NCI-H1105 treated with DMSO at 0.1 percent for 48 hours (cell line): Measurements from ENCODE around the gene TRAF4.
A peak's percentile ranks its signal among the peaks of the same experiment; 100 is the strongest.
"Not testable (repeated sequence)": the region's sequence is repeated elsewhere in the genome, so short reads cannot be mapped to it uniquely, and the experiment has no call there.

Experiments used
- DNase-seq: peaks from one replicate; lab custom pipeline; 2025; lab: John Stamatoyannopoulos, UW

TRAF4 gene

GRCh38 chr17:28748852-28749515 is 5.2 kb downstream of the TRAF4 start:
- no peak for DNase-seq

- DNase-seq = no peak
These were observed 5.8 kb downstream of the TRAF4 start for GRCh38 chr17:28749516-28750177.

GRCh38 chr17:28750178-28751047 is 6.6 kb downstream of the TRAF4 start:
- DNase-seq = peak; percentile 85

- DNase-seq = no peak
These were observed 8.0 kb downstream of the TRAF4 start for GRCh38 chr17:28751600-28752366.

GRCh38 chr17:28755486-28755885 is 11.7 kb downstream of the TRAF4 start:
- DNase-seq = no peak

- no peak for DNase-seq
These were observed 12.4 kb downstream of the TRAF4 start for GRCh38 chr17:28756049-28756804.

- DNase-seq = no peak
These were observed 14.8 kb downstream of the TRAF4 start for GRCh38 chr17:28758411-28759121.

GRCh38 chr17:28759256-28759865 is 15.6 kb downstream of the TRAF4 start:
- DNase-seq = no peak

- no peak for DNase-seq
These were observed 17.1 kb downstream of the TRAF4 start for GRCh38 chr17:28760601-28761562.

- no peak for DNase-seq
These were observed 19.5 kb downstream of the TRAF4 start for GRCh38 chr17:28763137-28763799.

GRCh38 chr17:28763804-28764266 is 20.0 kb downstream of the TRAF4 start:
- peak; percentile 71 for DNase-seq

GRCh38 chr17:28765038-28765437 is 21.2 kb downstream of the TRAF4 start:
- DNase-seq = no peak

- no peak for DNase-seq
These were observed 29.9 kb downstream of the TRAF4 start for GRCh38 chr17:28773736-28774135.

GRCh38 chr17:28774206-28774605 is 30.4 kb downstream of the TRAF4 start:
- DNase-seq = no peak

GRCh38 chr17:28777178-28777577 is 33.4 kb downstream of the TRAF4 start:
- DNase-seq = no peak

GRCh38 chr17:28779601-28780000 is 35.8 kb downstream of the TRAF4 start:
- DNase-seq = not testable (repeated sequence)

- no peak for DNase-seq
These were observed 39.4 kb downstream of the TRAF4 start for GRCh38 chr17:28783161-28783560.

GRCh38 chr17:28788100-28788499 is 44.3 kb downstream of the TRAF4 start:
- no peak for DNase-seq
